GM21515 (cell line): ENCODE results near the gene SSH3.

Experiments used
- ATAC-seq: cut with Tn5 transposase; IDR thresholded peaks from one replicate; pipeline ENCODE4 v1.9.1; 2021; ENCODE audit not compliant: unreplicated experiment

SSH3 gene

DNA sequence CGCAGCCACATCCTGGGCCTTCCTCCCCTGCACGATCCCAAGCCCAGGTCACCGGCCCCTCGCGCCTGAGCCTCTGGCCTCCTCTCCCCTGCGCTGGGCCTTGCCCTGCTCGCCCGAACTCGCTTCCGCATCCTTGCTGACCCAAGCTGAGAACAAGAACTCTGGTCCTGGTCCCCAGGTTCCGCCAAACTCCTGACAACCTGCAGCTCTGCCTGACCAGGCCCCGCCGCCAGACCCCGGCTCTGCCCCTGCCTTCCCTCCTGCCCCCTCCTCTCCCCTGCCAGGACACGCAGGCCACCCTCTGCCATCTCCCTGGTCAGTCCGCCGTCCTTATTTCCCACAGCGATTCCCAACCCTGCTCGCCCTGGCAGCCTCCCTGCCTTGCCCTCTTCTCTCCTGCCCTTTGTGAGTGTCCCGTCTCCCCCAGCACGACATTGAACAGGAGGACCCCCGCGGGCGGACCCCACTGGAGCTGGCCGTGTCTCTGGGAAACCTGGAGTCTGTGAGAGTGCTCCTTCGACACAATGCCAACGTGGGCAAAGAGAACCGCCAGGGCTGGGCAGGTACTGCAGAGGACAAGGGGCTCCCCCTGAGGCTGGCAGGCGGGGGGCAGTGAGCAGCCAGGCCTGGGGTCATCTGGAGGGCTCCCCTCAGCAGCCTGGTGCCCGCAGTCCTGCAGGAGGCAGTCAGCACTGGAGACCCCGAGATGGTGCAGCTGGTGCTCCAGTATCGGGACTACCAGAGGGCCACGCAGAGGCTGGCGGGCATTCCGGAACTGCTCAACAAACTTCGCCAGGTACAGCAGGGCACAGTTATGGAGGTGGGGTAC, 13.5 kb upstream of the SSH3 start:
- ATAC-seq, result no peak

DNA sequence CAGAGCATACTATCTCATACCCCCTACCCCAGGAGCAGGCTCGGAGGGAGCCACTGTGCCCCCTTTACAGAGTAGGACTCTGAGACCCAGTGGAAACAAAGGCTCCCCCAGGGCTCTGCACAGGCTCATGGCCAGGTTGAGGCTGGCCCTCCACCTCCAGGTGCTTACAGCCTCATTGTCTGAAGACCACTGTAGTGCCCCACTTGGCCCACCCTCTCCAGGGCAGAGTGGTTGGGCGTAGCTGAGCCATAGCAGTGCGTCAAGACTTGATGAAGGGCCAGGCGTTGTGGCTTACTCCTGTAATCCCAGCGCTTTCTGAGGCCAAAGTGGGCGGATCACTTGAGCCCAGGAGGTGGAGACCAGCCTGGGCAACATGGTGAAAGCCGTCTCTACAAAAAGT, 12.5 kb upstream of the SSH3 start:
- no peak for ATAC-seq

- no peak for ATAC-seq
Observed at GRCh38 chr11:67291481-67292381, 11.6 kb upstream of the SSH3 start.

DNA sequence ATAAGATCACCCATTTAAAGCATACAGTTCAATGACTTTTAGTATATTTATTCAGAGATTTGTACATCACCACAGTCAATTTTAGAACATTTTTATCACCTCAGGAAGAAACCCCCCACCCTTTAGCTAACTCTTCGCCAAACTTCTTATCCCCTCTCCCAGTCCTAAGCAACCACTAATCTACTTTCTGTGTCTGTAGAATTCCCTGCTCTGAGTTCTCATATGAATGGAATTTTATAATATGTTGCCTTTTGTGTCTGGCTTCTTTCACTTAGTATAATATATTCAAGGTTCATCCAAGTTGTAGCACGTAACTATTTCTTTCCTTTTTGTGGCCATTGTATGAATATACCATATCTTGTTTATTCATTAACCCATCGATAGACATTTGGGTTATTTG, 10.7 kb upstream of the SSH3 start:
- ATAC-seq, result no peak

- ATAC-seq, result no peak
Observed at GRCh38 chr11:67293090-67293489, 10.2 kb upstream of the SSH3 start.

DNA sequence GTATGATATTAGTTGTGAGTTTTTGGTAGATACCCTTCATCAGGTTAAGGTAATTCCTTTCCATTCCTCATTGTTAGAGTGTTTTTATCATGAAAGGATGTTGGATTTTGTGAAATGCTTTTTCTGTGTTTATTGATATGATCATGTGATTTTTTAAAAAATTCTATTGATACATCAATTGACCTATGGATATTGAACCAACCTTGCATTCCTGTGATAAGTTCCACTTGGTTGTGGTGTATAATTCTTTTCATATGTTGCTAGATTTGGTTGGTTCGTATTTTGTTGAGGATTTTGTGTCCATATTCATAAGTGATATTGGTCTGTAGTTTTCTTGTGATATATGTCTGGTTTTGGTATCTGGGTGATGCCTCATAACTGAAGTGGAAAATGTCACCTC, 7.5 kb upstream of the SSH3 start:
- no peak for ATAC-seq

GRCh38 chr11:67298786-67299185, 4.5 kb upstream of the SSH3 start:
- no peak for ATAC-seq

- ATAC-seq, result no peak
Observed at GRCh38 chr11:67299471-67300191, 3.7 kb upstream of the SSH3 start.

DNA sequence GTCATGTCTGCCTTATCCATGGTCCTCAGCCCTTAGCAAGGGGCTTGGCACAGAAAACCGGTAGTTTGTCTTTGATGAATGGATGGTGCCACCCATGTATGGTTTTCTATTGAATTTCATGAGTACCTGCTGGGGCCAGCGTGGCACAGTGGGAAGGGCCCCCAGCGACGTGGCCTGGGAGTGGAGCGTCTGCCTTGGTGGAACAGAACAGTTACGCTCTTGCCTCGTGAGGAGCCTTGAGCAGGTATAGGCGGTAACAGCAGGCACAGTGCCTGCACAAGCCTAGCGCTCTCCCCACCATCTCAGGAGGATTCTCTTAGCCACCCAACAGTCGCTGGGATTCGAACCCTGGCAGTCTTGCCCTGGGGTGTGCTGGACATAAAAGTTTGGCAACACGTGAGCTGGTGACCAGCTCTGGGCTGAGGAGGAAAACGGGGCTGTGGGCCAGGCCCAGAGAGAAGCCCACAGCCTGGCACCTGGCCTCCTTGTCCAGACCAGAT, 3.0 kb upstream of the SSH3 start:
- ATAC-seq, result no peak

DNA sequence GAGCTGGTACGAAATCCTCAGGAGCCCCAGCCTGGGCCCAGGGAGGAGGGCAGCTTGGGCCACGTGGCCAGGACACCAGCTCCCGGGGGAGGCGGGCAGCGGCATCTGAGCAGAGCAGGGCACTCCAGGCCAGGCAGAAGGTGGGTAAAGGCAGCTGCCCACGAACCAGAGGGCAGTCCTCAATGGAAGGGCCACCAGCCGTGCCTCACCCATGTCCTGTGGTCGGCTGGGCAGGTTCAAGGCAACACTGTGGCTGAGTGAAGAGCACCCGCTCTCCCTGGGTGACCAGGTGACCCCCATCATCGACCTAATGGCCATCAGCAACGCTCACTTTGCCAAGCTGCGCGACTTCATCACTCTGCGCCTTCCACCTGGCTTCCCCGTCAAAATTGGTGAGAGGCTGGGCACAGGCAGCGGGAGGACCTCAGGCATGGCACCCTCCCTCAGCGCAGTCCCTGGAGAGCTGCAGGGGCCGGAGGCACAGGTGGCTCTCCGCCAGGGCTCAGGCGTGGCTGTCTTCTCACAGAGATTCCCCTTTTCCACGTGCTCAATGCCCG, 2.5 kb upstream of the SSH3 start:
- no peak for ATAC-seq

DNA sequence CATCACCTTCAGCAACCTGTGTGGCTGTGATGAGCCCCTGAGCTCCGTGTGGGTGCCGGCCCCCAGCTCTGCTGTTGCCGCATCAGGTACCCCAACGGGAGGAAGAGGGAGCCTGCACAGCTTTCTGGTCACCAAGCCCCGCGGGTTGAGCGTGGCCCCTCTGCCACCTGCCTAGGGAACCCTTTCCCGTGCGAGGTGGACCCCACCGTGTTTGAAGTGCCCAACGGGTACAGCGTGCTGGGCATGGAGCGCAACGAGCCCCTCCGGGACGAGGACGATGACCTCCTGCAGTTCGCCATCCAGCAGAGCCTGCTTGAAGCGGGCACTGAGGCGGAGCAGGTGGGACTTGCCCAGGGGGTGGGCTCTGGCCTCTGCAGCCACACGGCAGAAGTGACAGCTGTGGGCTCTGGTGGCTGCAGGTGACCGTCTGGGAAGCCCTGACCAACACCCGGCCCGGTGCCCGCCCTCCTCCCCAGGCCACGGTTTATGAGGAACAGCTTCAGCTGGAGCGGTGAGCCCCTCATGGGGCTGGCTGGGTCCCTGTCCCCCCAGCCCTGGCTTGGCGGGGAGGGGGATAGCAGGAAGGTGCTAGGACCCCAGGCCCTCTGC, 1.9 kb upstream of the SSH3 start:
- no peak for ATAC-seq

GRCh38 chr11:67301951-67302516, 1.3 kb upstream of the SSH3 start:
- no peak for ATAC-seq

- ATAC-seq, result no peak
Observed at GRCh38 chr11:67302571-67303131, 679 bp upstream of the SSH3 start.

- no peak for ATAC-seq
Observed at GRCh38 chr11:67303835-67304411, 593 bp downstream of the SSH3 start.

DNA sequence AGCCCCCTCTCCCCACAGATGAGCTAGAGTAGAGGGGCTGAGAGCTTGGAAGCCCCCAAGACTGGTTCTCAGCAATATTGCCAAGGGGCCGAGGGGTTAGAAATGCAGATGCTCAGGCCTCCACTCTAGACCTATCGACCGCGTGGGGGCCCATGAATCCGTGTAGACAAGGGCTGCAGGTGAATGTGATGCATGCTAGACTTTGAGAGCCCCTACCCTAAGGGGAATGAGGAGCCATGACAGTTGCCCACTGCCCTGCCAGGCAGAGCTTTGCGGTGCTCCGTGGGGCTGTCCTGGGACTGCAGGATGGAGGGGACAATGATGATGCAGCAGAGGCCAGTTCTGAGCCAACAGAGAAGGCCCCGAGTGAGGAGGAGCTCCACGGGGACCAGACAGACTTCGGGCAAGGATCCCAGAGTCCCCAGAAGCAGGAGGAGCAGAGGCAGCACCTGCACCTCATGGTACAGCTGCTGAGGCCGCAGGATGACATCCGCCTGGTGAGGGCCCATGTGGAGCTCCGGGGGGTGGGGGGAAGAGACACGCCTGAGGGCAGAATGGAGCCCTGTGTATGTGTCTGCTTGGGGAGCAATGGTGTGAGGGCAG, 1.3 kb downstream of the SSH3 start:
- no peak for ATAC-seq

DNA sequence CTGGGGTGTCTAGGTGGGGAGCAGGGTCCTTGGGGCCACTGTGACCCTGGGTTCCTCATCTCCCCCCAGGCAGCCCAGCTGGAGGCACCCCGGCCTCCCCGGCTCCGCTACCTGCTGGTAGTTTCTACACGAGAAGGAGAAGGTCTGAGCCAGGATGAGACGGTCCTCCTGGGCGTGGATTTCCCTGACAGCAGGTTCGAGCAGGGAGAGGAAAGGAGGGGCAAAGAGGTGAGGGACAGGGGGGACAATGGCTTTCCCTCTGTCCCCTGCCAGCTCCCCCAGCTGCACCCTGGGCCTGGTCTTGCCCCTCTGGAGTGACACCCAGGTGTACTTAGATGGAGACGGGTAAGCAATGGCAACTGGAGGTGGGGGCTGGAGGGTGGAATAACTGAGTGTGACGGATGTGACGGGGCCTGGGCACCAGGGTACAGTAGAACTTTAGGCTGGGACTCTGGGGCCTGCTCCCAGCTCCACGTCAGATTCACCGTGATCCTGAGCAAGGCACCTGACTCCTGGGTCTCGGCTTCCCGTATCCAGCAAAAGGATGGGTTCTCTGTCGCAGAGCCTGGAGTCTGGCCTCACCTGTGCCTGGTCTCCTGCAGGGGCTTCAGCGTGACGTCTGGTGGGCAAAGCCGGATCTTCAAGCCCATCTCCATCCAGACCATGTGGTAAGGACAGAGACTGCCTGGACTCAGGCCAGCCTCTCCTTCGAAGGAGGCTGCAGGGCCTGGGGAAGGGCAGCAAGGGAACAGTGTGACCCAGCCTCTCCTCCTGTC, 3.6 kb downstream of the SSH3 start:
- ATAC-seq, result no peak

- no peak for ATAC-seq
Observed at GRCh38 chr11:67307545-67308001, 4.2 kb downstream of the SSH3 start.
